HUES6 (cell line): Measurements from ENCODE around the gene CYSLTR2.

Source experiments
- H3K27ac ChIP-seq: 2 replicates; pipeline ENCODE4 v1.7.0; 2013; ENCODE audit warnings: low read depth, mild to moderate bottlenecking, low read length, inconsistent platforms
- H3K27me3 ChIP-seq: 2 replicates; pipeline ENCODE4 v1.6.1; 2013; ENCODE audit warnings: low read length; ENCODE audit not compliant: control insufficient read depth, insufficient read depth
- H3K36me3 ChIP-seq: 2 replicates; pipeline ENCODE4 v1.6.1; 2013; ENCODE audit warnings: low read length; ENCODE audit not compliant: control insufficient read depth, insufficient read depth
- H3K4me1 ChIP-seq: 2 replicates; pipeline ENCODE4 v1.6.1; 2013; ENCODE audit warnings: low read length; ENCODE audit not compliant: control insufficient read depth, insufficient read depth
- H3K4me3 ChIP-seq: 2 replicates; pipeline ENCODE4 v1.5.1; 2013; ENCODE audit warnings: low read depth, low read length
- H3K9ac ChIP-seq: one replicate; pipeline ENCODE4 v1.6.1; 2013; ENCODE audit warnings: mild to moderate bottlenecking, low read length
- H3K9me3 ChIP-seq: 2 replicates; pipeline ENCODE4 v1.6.1; 2013; ENCODE audit warnings: low read depth, low read length; ENCODE audit not compliant: control insufficient read depth, insufficient read depth

Gene CYSLTR2, protein sequence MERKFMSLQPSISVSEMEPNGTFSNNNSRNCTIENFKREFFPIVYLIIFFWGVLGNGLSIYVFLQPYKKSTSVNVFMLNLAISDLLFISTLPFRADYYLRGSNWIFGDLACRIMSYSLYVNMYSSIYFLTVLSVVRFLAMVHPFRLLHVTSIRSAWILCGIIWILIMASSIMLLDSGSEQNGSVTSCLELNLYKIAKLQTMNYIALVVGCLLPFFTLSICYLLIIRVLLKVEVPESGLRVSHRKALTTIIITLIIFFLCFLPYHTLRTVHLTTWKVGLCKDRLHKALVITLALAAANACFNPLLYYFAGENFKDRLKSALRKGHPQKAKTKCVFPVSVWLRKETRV

DNA sequence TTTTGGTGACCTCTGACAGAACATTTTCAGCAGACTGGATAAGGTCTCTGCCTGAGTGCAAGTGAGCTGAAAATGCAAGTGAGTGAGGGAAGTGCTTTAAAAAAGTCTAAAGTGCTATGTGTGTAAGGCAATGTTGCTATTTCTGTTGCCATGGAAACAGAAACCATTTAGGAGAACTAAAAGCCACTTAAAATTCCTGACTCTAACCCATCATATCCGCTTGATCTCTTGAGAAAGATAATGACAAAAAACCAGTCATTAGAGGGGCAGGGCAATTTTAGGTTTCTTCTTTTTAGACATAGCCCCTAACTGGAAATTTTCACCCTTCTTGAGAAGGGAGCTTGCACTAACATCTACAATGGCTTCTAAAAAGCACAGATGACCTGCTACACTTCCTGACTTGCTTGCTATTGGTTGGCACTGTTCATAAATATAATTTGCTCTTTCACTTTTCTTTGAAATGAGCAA is at the start of gene CYSLTR2:
Gene CYSLTR2, plus strand, starts transcription at position 458 of the 468 bp plus-strand sequence. CDS start 52,889 bp downstream, outside the sequence.
- H3K27me3 ChIP-seq, result no peaks in the 10 kb centered on the region
- H3K27ac ChIP-seq, result no peak within 1 kb of the TSS
- no peak within 1 kb of the TSS for H3K9ac ChIP-seq
- no peaks in the 10 kb centered on the region for H3K36me3 ChIP-seq
- no peak within 1 kb of the TSS for H3K4me3 ChIP-seq
- no peaks in the 10 kb centered on the region for H3K9me3 ChIP-seq
- H3K4me1 ChIP-seq, result peaks cover 4% of the 10 kb centered on the region; the same call in 1 of the 2 replicates

DNA sequence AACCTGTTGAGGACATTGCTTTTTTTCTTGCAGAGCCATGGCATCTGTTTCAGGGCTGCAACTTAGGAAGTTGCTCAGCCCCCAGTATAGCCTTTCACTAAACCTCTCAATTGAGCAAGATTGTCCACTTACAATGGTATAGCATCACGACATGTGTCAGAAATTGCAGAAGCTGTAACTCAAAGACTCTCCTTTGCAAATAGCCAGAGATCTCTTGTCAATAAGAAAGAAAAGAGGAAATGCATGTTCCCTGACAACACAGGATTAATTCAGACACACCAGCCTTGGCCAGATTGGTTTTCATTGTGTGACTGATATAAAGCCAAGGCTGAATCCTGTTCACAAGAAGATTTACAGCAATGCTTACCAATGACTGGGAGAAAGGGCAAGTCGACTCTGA is 38.7 kb upstream of the CYSLTR2 start:
- Histone ChIP-seq H3K9ac (no peak overlapping the region), H3K27ac (no peak overlapping the region), H3K9me3 (peaks cover 35% of the 10 kb centered on the region), H3K4me1 (no peaks in the 10 kb centered on the region), H3K4me3 (no peak overlapping the region), H3K36me3 (no peaks in the 10 kb centered on the region), H3K27me3 (no peaks in the 10 kb centered on the region)

DNA sequence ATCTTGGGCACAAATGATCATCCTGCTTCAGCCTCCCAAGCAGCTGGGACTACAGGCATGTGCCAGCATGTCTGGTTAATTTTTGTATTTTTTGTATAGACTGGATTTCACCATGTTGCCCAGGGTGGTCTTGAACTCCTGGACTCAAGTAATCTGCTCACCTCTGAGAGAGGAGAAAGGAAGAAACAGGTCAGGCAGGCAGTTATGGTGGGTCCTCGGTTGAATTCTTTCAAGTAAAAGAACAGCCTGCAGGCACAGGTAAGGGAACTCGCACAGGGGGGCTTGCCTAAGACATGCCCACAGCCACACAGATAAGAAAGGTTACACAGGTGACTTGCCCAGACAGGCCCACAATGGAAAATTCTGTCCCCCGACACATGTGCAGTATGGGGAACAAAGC is 34.8 kb upstream of the CYSLTR2 start:
- Histone ChIP-seq H3K4me3 (no peak overlapping the region), H3K27ac (no peak overlapping the region), H3K9me3 (peaks cover 51% of the 10 kb centered on the region), H3K9ac (no peak overlapping the region), H3K27me3 (no peaks in the 10 kb centered on the region), H3K36me3 (no peaks in the 10 kb centered on the region), H3K4me1 (no peaks in the 10 kb centered on the region)

DNA sequence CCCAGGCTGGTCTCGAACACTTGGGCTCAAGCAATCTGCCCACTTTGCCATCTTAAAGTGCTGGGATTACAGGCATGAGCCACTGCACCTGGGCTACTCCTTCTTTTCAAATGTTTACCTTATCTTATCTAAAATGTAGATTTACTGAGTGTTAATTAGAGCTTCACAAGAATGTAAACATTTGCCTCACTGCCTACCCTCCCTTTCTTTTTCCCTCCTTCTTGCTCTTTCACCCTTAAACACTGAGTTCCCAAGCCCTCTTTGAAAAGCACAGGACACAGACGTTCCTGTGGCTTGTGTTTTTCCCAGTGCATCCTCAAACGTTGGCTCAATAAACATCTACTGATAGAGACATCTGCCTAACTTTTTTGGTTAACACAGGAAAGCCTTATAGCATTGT is 32.7 kb upstream of the CYSLTR2 start:
- no peaks in the 10 kb centered on the region for H3K36me3 ChIP-seq
- peaks cover 48% of the 10 kb centered on the region for H3K9me3 ChIP-seq
- no peak overlapping the region for H3K4me3 ChIP-seq
- no peaks in the 10 kb centered on the region for H3K27me3 ChIP-seq
- no peak overlapping the region for H3K9ac ChIP-seq
- H3K27ac ChIP-seq, result no peak overlapping the region
- no peaks in the 10 kb centered on the region for H3K4me1 ChIP-seq

DNA sequence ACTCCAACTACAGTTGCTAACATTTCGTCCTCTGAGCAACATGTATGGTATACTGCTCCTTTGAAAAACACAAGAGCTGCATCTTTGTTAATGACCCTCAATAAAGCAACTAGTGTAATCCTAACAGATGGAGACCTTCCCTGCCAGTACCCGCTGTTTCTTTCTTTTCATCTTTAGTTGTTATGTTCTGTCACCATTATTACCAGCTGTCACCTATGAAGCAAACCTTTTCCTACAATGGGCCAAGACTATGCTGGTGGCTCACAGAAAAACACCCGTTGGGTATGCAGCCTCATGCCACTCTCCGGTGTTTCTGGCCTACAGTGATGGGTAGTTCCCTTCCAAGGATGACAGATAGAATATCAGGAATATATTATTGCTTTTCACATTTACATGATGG is 29.7 kb upstream of the CYSLTR2 start:
- Histone ChIP-seq H3K36me3 (no peaks in the 10 kb centered on the region), H3K9ac (no peak overlapping the region), H3K4me1 (no peaks in the 10 kb centered on the region), H3K27ac (no peak overlapping the region), H3K9me3 (peaks cover 31% of the 10 kb centered on the region), H3K27me3 (no peaks in the 10 kb centered on the region), H3K4me3 (no peak overlapping the region)

DNA sequence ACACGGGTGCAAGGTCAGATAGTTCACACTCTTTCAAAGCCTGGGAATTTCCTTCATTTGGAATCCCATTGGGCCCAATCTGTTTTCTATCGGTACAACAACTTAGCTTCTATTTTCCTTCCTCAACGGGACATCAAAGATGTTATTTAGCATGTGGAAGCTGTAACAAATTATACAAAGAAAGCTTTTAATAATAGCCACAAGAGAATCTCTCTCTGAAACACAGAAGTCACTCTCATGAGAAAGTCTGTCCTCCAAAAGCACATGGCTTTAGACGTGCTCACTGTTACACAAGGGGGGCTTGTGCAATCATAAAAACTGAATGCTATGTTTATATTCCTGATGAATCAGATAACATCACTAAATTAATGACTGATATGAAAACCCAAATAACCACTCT is 28.9 kb upstream of the CYSLTR2 start:
- Histone ChIP-seq H3K4me3 (no peak overlapping the region), H3K4me1 (no peaks in the 10 kb centered on the region), H3K27ac (no peak overlapping the region), H3K27me3 (no peaks in the 10 kb centered on the region), H3K9me3 (peaks cover 26% of the 10 kb centered on the region), H3K9ac (no peak overlapping the region), H3K36me3 (no peaks in the 10 kb centered on the region)

DNA sequence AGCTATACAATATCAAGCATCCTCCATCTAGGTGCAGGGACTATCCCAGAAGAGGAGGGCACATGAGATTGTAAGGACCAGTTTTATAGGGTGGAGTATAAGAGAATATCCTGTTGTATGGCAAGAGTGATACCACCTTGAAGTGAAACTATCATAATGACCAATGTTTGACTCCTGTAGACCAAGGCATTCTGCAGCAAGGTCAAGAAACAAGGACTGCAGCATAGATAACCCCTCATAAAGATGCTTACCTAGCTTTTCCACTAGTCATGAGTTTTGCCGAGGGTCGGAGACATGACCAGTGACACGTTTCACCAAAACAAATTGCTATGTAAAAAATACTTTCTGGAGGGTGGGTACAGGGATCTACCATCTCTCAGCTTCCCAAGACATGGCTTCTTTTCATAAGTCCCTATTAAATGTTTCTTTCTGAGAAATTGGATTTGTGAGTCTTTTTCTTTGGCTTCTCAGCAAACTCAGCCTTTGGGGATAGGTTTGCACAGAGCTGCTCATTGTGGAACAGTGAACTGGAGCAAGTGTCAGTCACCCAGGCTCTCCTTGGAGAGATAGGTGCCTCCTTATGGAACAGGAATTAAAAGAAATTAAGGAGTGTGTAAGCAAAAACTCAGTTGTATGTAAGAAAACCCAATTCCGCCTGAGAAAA is 28.2 kb upstream of the CYSLTR2 start:
- H3K27me3 ChIP-seq, result no peaks in the 10 kb centered on the region
- H3K4me1 ChIP-seq, result no peaks in the 10 kb centered on the region
- H3K36me3 ChIP-seq, result no peaks in the 10 kb centered on the region
- H3K27ac ChIP-seq, result no peak overlapping the region
- peaks cover 19% of the 10 kb centered on the region for H3K9me3 ChIP-seq
- H3K4me3 ChIP-seq, result no peak overlapping the region
- H3K9ac ChIP-seq, result no peak overlapping the region

DNA sequence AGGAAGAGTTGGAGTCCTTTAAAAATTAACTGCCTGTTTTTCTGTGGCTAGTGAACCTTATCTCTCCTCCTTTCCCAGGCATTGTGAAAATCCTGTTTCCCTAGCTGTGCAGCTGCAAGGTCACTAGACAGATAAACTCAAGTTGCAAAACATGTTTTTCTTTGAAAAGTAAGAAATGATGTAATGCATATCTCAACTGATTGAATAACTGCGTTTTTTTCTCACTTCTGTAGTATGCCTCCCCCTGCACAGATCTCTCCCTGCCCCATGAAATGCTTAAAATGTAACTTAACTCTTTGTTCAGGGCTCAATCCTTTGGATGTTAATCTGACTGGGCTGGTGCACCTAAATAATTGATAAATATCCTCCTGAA is 27.7 kb upstream of the CYSLTR2 start:
- Histone ChIP-seq H3K9me3 (peaks cover 15% of the 10 kb centered on the region), H3K4me3 (no peak overlapping the region), H3K27me3 (no peaks in the 10 kb centered on the region), H3K9ac (no peak overlapping the region), H3K4me1 (no peaks in the 10 kb centered on the region), H3K27ac (no peak overlapping the region), H3K36me3 (no peaks in the 10 kb centered on the region)

DNA sequence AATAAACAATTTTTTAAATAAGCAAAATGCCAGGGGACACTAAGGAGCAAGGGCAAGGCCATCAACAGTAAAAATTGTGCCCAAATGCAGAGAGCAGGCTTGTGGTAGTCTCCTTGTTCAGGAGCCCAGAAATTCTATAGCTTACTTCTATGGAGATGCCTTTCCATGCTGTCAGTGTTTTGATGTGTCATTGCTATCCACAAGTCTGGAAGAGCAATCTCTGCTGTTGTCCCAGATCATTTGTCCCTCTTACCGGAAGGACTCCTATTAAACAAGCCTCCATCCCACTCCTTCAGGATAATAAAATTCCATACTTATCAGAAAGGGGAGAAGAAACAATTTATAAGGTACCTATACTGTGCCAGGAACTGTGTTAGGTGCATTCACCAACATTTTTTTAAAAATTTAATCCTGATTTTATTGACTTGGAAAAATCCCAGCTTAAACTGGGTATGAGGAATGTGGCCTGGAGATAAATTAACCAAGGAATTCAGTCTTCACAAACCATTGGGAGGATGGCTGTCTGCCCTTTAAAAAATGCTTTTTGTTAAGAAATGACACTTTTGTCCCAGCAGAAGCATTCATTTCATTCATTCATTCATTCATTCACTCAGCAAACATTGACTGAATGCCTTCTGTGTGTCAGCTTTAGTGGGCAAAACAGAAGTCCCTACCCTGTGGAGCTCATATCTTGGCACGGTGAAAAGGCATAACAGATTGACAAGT is 26.8 kb upstream of the CYSLTR2 start:
- Histone ChIP-seq H3K9ac (no peak overlapping the region), H3K9me3 (peaks cover 9% of the 10 kb centered on the region), H3K27ac (no peak overlapping the region), H3K36me3 (no peaks in the 10 kb centered on the region), H3K27me3 (no peaks in the 10 kb centered on the region), H3K4me3 (no peak overlapping the region), H3K4me1 (no peaks in the 10 kb centered on the region)

DNA sequence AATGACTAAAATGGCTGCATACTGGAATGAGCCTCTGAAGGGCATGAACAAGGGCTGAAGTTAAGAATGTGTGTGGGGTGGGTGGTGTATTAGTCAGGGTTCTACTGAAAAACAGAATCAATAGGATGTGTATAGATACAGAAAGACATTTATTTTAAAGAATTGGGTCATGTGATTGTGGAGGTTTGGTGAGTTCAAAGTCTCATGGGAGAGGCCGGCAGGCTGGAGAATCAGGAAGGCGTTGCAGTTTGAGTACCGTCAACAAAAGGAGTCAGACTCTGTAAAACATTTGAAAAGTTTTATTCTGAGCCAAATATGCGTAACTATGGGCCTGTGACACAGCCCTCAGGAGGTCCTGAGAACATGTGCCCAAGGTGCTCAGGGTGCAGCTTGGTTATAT is 24.5 kb upstream of the CYSLTR2 start:
- Histone ChIP-seq H3K4me3 (no peak overlapping the region), H3K9me3 (peaks cover 5% of the 10 kb centered on the region; the same call in 1 of the 2 replicates), H3K27ac (no peak overlapping the region), H3K4me1 (no peaks in the 10 kb centered on the region), H3K27me3 (no peaks in the 10 kb centered on the region), H3K36me3 (no peaks in the 10 kb centered on the region), H3K9ac (no peak overlapping the region)

DNA sequence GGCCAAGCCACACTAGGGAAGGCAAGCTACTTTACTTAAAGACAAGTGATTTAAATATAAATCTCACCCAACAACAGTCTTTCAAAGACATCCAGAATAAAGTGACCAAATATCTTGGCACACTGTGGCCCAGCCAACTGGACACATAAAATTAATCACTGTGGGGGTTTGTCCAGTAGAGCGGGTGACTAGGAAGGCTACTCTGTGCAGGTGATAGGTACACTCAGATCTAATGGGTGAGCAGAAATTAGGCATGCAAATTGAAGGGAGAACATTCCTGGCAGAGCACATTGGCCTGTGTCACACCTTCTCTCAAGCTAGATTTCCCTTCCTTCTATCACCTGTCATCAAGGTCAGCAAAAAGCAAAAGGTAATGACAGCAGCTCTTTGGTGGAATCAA is 23.4 kb upstream of the CYSLTR2 start:
- no peaks in the 10 kb centered on the region for H3K36me3 ChIP-seq
- H3K9me3 ChIP-seq, result peaks cover 8% of the 10 kb centered on the region; the same call in 1 of the 2 replicates
- no peak overlapping the region for H3K4me3 ChIP-seq
- no peaks in the 10 kb centered on the region for H3K4me1 ChIP-seq
- H3K9ac ChIP-seq, result no peak overlapping the region
- H3K27ac ChIP-seq, result no peak overlapping the region
- no peaks in the 10 kb centered on the region for H3K27me3 ChIP-seq
